Colonic mucosa (tissue), 4 donors: ENCODE measurements around the gene L3MBTL4. TPM values are rescaled to one million over a fixed set of nuclear protein-coding genes. Genes with fewer than 3 reads are reported as not detected.

Experiments
- DNase-seq: peaks from one replicate; pipeline ENCODE4 v3.0.0-alpha.2; 2020
- H3K27ac ChIP-seq: fragments of 200-600 bp; one replicate; pipeline ENCODE4 v1.8.0; 2021
- H3K27me3 ChIP-seq: fragments of 200-600 bp; one replicate; pipeline ENCODE4 v1.8.0; 2021
- H3K36me3 ChIP-seq: fragments of 200-600 bp; one replicate; pipeline ENCODE4 v1.8.0; 2021
- H3K4me1 ChIP-seq: fragments of 200-600 bp; one replicate; pipeline ENCODE4 v1.8.0; 2021; ENCODE audit warnings: mild to moderate bottlenecking
- H3K4me3 ChIP-seq: fragments of 200-600 bp; one replicate; pipeline ENCODE4 v1.8.0; 2021
- H3K9ac ChIP-seq, 2 donors: one replicate each; pipeline ENCODE4 v1.7.0; 2013; ENCODE audit warnings: control low read depth in 2 of 2, low read depth in 2 of 2, low read length in 2 of 2
- H3K9me3 ChIP-seq: fragments of 200-600 bp; one replicate; pipeline ENCODE4 v1.8.0; 2021
- CTCF ChIP-seq: fragments of 200-600 bp; IDR thresholded peaks from one replicate; pipeline ENCODE4 v1.8.0; 2022; ENCODE audit warnings: antibody characterized with exemption, mild to moderate bottlenecking
- intact Hi-C: fragments of 100-400 bp; cut with DNase I; formaldehyde crosslinking; loops from one replicate; pipeline ENCODE4 v1.14.1; 2022
- total RNA-seq, 2 donors: library from RNA; stranded (reverse); fragmentation: NEBNext Ultra II Directional in 1 of 2; extraction: Animal tissue kit (Norgen Biotek cat#: 25700) in 1 of 2; gene quantifications; one replicate each; pipeline ENCODE4 v1.2.1, GENCODE V29; 2021
- donor health status: healthy.
- donor health status: DM: no; HTN: no; CAD: no.
- donor health status: DM: no; HTN: no; CAD: no.

Gene L3MBTL4
- total RNA-seq, 2 donors from 2014 or later = 3.5 to 3.8 TPM

- no peaks in the 10 kb centered on the region for H3K9me3 ChIP-seq
- no peaks in the 10 kb centered on the region for H3K27me3 ChIP-seq
- no peak for TF ChIP-seq CTCF
- intact Hi-C loops = no loop called here
- H3K27ac ChIP-seq = no peak overlapping the region
- DNase-seq = no peak
- H3K4me3 ChIP-seq = no peak overlapping the region
- no peaks in the 10 kb centered on the region for H3K36me3 ChIP-seq
- H3K9ac ChIP-seq = no peak overlapping the region
- no peaks in the 10 kb centered on the region for H3K4me1 ChIP-seq
These were observed 447.0 kb downstream of the L3MBTL4 start for GRCh38 chr18:5967666-5968065.

DNA sequence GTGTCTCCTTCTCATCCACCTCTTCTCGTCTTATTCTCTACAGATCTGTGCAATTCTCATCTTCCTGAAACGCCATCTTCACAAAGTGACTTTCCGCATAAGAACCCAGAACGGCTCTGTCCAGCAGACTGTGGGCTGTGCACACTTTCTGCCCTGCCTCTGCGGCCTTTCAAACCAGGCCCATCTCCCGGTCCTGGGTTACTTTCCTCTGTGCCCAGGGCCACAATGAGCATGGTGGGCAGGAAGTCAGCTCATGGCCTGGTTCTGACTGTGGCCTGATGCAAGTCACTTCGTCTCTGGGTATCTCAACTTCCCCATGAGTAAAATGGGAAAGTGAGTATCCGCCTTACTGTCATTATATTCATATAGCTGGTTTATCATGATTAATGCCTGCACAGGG is 447.7 kb downstream of the L3MBTL4 start:
- intact Hi-C loops = no loop called here
- Histone ChIP-seq H3K27ac (no peak overlapping the region), H3K9me3 (no peaks in the 10 kb centered on the region), H3K4me1 (no peaks in the 10 kb centered on the region), H3K9ac (no peak overlapping the region), H3K27me3 (no peaks in the 10 kb centered on the region), H3K4me3 (no peak overlapping the region), H3K36me3 (no peaks in the 10 kb centered on the region)
- TF ChIP-seq CTCF = no peak
- DNase-seq = no peak

DNA sequence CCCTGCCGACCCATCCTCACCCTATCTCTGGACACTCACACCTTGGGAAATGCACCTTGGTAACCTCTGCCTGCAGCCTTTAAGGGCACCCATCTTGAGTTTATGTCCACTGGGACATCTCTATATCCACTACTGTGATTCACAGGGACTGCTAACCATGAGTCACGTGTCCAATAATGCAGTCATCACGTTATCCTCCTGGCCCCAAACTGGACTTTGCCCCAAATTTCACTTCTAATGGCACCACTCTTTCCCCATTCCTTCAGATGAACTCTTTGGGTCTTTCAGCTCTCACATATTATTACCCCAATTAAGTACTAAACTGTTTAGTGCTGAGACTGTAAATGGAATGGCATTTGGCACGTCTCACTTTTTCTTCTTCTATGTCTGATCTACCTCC is 448.2 kb downstream of the L3MBTL4 start:
- Histone ChIP-seq H3K27ac (no peak overlapping the region), H3K4me3 (no peak overlapping the region), H3K27me3 (no peaks in the 10 kb centered on the region), H3K9me3 (no peaks in the 10 kb centered on the region), H3K36me3 (no peaks in the 10 kb centered on the region), H3K9ac (no peak overlapping the region), H3K4me1 (no peaks in the 10 kb centered on the region)
- no peak for TF ChIP-seq CTCF
- DNase-seq = no peak
- intact Hi-C loops = no loop called here

- TF ChIP-seq CTCF = no peak
- no peaks in the 10 kb centered on the region for H3K4me1 ChIP-seq
- no peak overlapping the region for H3K9ac ChIP-seq
- H3K27ac ChIP-seq = no peak overlapping the region
- no peaks in the 10 kb centered on the region for H3K9me3 ChIP-seq
- DNase-seq = no peak
- H3K36me3 ChIP-seq = no peaks in the 10 kb centered on the region
- H3K4me3 ChIP-seq = no peak overlapping the region
- intact Hi-C loops = no loop called here
- H3K27me3 ChIP-seq = no peaks in the 10 kb centered on the region
These were observed 449.7 kb downstream of the L3MBTL4 start for GRCh38 chr18:5964996-5965395.

DNA sequence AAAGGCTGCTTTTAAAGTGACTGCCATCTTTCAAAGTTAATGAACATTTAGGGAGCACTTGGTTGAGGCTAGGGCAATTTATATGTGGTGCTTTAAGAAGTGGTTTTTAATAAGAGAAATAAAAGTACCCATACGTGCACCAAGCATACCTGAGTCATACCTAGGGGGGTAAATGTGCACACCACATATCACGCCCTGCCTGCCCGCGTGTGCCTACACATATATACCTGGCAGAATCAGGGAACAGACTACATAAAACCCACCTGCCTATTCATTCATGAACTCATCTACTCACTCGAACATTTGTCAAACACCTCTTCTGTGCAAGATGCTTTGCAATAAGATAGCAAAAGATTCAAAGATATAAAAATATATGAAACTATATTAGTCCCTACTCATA is 450.1 kb downstream of the L3MBTL4 start:
- Histone ChIP-seq H3K9me3 (no peaks in the 10 kb centered on the region), H3K4me3 (no peak overlapping the region), H3K36me3 (no peaks in the 10 kb centered on the region), H3K27ac (no peak overlapping the region), H3K9ac (no peak overlapping the region), H3K27me3 (no peaks in the 10 kb centered on the region), H3K4me1 (no peaks in the 10 kb centered on the region)
- DNase-seq = no peak
- TF ChIP-seq CTCF = no peak
- intact Hi-C loops = no loop called here

- intact Hi-C loops = no loop called here
- no peaks in the 10 kb centered on the region for H3K27me3 ChIP-seq
These were observed 450.6 kb downstream of the L3MBTL4 start for GRCh38 chr18:5964108-5964507.

More at GRCh38 chr18:5964108-5964507, 450.6 kb downstream of the L3MBTL4 start:
- no peak for TF ChIP-seq CTCF
- DNase-seq = no peak
- no peaks in the 10 kb centered on the region for H3K4me1 ChIP-seq
- no peak overlapping the region for H3K27ac ChIP-seq
- no peaks in the 10 kb centered on the region for H3K9me3 ChIP-seq
- H3K4me3 ChIP-seq = no peak overlapping the region
- no peaks in the 10 kb centered on the region for H3K36me3 ChIP-seq
- no peak overlapping the region for H3K9ac ChIP-seq
